GM18909 (cell line): ENCODE measurements around the gene SLC13A4.
"Not testable (repeated sequence)": the region's sequence is repeated elsewhere in the genome, so short reads cannot be mapped to it uniquely, and the experiment has no call there.

Experiments
- ATAC-seq: cut with Tn5 transposase; IDR thresholded peaks from one replicate; pipeline ENCODE4 v1.9.1; 2021; ENCODE audit warnings: mild to moderate bottlenecking; ENCODE audit not compliant: unreplicated experiment, poor library complexity

The SLC13A4 gene

GRCh38 chr7:135639690-135640089, 88.3 kb downstream of the SLC13A4 start:
- ATAC-seq = not testable (repeated sequence)

GRCh38 chr7:135634191-135634878, 93.7 kb downstream of the SLC13A4 start:
- ATAC-seq = no peak
